Activated naive CD8-positive, alpha-beta T cell treated with anti-CD3 and anti-CD28 coated beads, Interleukin-2, amount 10 ng/mL, durations not matched to agents 7 days and 5 days (primary cell): ENCODE measurements around the gene NNAT. TPM values are rescaled to one million over a fixed set of nuclear protein-coding genes. Genes with fewer than 3 reads are reported as not detected.

Source experiments
- ATAC-seq: fragments of 150-1000 bp; cut with Tn5 transposase; one replicate; pipeline ENCODE4 v1.10.0; 2021; ENCODE audit warnings: low read depth, moderate library complexity
- POLR2A ChIA-PET: fragments of 350-600 bp; sonication (Branson Sonifier 250); formaldehyde crosslinking; loops from one replicate; lab custom pipeline; 2021; ENCODE audit warnings: antibody characterized with exemption; lab: Charles Lee
- DNase-seq: peaks from one replicate; pipeline ENCODE4 v3.0.0; 2021
- H3K27ac Mint-ChIP-seq: one replicate; pipeline ENCODE4 v1.8.0; 2022; ENCODE audit warnings: mild to moderate bottlenecking, mixed read lengths
- H3K27me3 Mint-ChIP-seq: one replicate; pipeline ENCODE4 v1.8.0; 2022; ENCODE audit warnings: mild to moderate bottlenecking, moderate library complexity, mixed read lengths
- H3K36me3 Mint-ChIP-seq: one replicate; pipeline ENCODE4 v1.8.0; 2021; ENCODE audit warnings: mild to moderate bottlenecking, mixed read lengths
- H3K4me1 Mint-ChIP-seq: one replicate; pipeline ENCODE4 v1.8.0; 2021; ENCODE audit warnings: mixed read lengths
- H3K4me3 Mint-ChIP-seq: one replicate; pipeline ENCODE4 v1.8.0; 2022; ENCODE audit warnings: mild to moderate bottlenecking, moderate library complexity, mixed read lengths
- H3K9me3 Mint-ChIP-seq: one replicate; pipeline ENCODE4 v1.8.0; 2021; ENCODE audit warnings: mixed read lengths
- total RNA-seq, 2 experiments: library from RNA; stranded (reverse); gene quantifications; one replicate each; pipeline ENCODE4 v1.2.3, GENCODE V29; 2021

Gene NNAT
- total RNA-seq, 2 experiments from 2014 or later, result 0.58 TPM; not detected in 1

GRCh38 chr20:37490663-37491350 lies 30.2 kb upstream of the NNAT start:
- Mint-ChIP-seq H3K27ac (no peak overlapping the region), H3K4me1 (peaks cover 1% of the 10 kb centered on the region), H3K36me3 (peaks cover 4% of the 10 kb centered on the region), H3K27me3 (peaks cover 8% of the 10 kb centered on the region), H3K4me3 (no peak overlapping the region), H3K9me3 (no peaks in the 10 kb centered on the region)
- POLR2A ChIA-PET, result no interaction called here
- no peak for ATAC-seq
- no peak for DNase-seq

DNA sequence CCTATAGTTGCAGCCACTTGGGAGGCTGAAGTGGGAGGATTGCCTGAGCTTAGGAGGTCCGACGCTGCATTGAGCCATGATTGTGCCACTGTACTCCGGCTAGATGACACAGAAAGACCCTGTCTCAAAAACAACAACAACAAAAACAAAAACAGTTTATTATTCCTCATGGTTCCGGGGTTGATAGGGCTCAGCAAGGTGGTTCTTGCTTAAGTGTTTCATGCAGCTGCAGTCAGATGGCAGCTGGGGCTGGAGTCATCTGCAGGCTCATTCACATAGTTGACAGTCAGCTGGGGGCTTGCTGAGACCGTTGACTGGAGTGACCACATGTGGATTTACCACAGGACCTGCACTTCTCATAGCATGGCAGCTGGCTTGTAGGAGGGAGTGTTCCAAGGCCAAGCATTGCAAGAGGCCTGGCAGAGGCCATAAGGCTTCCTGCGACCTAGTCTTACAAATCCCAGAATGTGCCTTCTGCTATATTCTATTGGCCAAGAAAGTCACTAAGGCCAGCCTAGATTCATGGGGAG lies 28.9 kb upstream of the NNAT start:
- ATAC-seq (no peak), DNase-seq (no peak)
- H3K4me3 Mint-ChIP-seq, result no peak overlapping the region
- peaks cover 1% of the 10 kb centered on the region for H3K4me1 Mint-ChIP-seq
- POLR2A ChIA-PET, result no interaction called here
- peaks cover 4% of the 10 kb centered on the region for H3K36me3 Mint-ChIP-seq
- H3K27ac Mint-ChIP-seq, result no peak overlapping the region
- H3K9me3 Mint-ChIP-seq, result no peaks in the 10 kb centered on the region
- peaks cover 4% of the 10 kb centered on the region for H3K27me3 Mint-ChIP-seq

DNA sequence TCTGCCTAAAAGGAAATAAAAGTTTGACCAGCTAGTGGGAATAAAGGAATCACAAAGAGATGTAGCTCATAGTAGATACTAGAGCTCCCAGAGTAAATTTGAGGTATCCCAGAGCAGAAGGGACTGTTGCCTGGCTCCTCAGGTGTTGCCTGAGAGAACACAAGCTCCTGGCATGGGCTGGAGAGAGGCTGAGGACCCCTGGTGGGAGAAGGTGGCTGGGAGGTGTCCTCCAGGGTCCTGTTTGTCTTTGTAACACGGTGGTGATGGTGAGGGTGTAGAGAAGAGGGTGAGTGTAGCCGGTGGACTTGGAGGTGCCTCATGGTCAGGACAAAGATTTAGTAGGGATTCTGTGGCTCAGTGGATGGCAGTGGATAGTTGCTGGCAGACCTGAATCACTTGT lies 28.1 kb upstream of the NNAT start:
- Mint-ChIP-seq H3K27ac (no peak overlapping the region), H3K27me3 (no peaks in the 10 kb centered on the region), H3K4me1 (peaks cover 1% of the 10 kb centered on the region), H3K36me3 (peaks cover 4% of the 10 kb centered on the region), H3K9me3 (no peaks in the 10 kb centered on the region), H3K4me3 (no peak overlapping the region)
- POLR2A ChIA-PET, result no interaction called here
- ATAC-seq (no peak), DNase-seq (no peak)

GRCh38 chr20:37494301-37494700 lies 26.7 kb upstream of the NNAT start:
- H3K9me3 Mint-ChIP-seq, result no peaks in the 10 kb centered on the region
- POLR2A ChIA-PET, result no interaction called here
- peaks cover 1% of the 10 kb centered on the region for H3K4me1 Mint-ChIP-seq
- DNase-seq (no peak), ATAC-seq (no peak)
- H3K27ac Mint-ChIP-seq, result no peak overlapping the region
- no peak overlapping the region for H3K4me3 Mint-ChIP-seq
- H3K27me3 Mint-ChIP-seq, result no peaks in the 10 kb centered on the region
- H3K36me3 Mint-ChIP-seq, result peaks cover 4% of the 10 kb centered on the region

DNA sequence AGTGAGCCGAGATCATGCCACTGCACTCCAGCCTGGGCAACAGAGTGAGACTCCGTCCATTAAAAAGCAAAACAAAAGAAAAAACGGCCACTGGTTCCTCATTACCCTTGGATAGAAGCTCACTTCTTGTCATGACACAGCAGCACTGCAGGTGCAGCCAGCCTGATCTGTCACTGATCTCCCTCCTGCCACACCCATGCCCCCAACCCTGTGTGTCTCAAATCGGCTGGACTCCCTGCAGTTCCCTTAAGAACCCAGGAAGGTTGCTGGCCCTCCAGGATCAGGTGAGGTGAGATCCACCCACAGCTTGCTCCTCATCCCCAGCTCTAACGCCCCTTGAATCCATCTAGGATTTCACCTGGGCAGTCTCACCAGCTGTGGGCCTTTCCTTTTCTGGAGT lies 26.3 kb upstream of the NNAT start:
- DNase-seq (no peak), ATAC-seq (no peak)
- POLR2A ChIA-PET, result no interaction called here
- Mint-ChIP-seq H3K27ac (no peak overlapping the region), H3K4me3 (no peak overlapping the region), H3K9me3 (no peaks in the 10 kb centered on the region), H3K27me3 (no peaks in the 10 kb centered on the region), H3K36me3 (peaks cover 4% of the 10 kb centered on the region), H3K4me1 (peaks cover 1% of the 10 kb centered on the region)

GRCh38 chr20:37498066-37498665 lies 22.9 kb upstream of the NNAT start:
- no peak for DNase-seq
- Mint-ChIP-seq H3K9me3 (no peaks in the 10 kb centered on the region), H3K27me3 (no peaks in the 10 kb centered on the region), H3K4me1 (peaks cover 1% of the 10 kb centered on the region), H3K36me3 (peaks cover 2% of the 10 kb centered on the region), H3K27ac (no peak overlapping the region), H3K4me3 (no peak overlapping the region)
- POLR2A ChIA-PET, result no interaction called here
- ATAC-seq, result no peak

DNA sequence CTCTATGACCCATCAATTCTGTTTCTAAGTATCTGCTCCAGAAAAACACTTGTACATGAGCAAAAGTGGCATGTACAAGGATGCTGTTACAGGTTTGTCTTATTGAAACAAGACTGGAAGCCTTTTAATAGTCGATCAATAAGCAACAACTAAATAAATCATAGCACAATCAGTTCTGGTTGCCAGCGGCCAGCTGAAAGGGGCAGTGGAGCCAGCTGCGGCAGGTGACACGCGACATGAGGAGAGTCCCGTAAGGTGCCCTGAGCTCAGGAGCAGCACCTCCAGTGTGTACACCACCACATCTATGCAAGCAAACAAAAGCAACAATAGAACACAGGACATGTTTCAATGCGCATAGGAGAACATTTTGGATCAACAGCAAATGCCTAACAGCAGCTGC lies 20.7 kb upstream of the NNAT start:
- no peak for DNase-seq
- Mint-ChIP-seq H3K36me3 (no peaks in the 10 kb centered on the region), H3K4me1 (no peaks in the 10 kb centered on the region), H3K27me3 (no peaks in the 10 kb centered on the region), H3K27ac (no peak overlapping the region), H3K4me3 (no peak overlapping the region), H3K9me3 (no peaks in the 10 kb centered on the region)
- POLR2A ChIA-PET, result no interaction called here
- ATAC-seq, result no peak

- no peak overlapping the region for H3K4me3 Mint-ChIP-seq
- ATAC-seq, result no peak
- no peaks in the 10 kb centered on the region for H3K9me3 Mint-ChIP-seq
- no peak overlapping the region for H3K27ac Mint-ChIP-seq
- POLR2A ChIA-PET, result no interaction called here
- H3K27me3 Mint-ChIP-seq, result no peaks in the 10 kb centered on the region
- no peak for DNase-seq
- no peaks in the 10 kb centered on the region for H3K36me3 Mint-ChIP-seq
- no peaks in the 10 kb centered on the region for H3K4me1 Mint-ChIP-seq
Observed at GRCh38 chr20:37501940-37502339, 19.1 kb upstream of the NNAT start.

GRCh38 chr20:37502654-37503053 lies 18.4 kb upstream of the NNAT start:
- no peaks in the 10 kb centered on the region for H3K9me3 Mint-ChIP-seq
- ATAC-seq (no peak), DNase-seq (no peak)
- H3K4me1 Mint-ChIP-seq, result no peaks in the 10 kb centered on the region
- H3K27me3 Mint-ChIP-seq, result no peaks in the 10 kb centered on the region
- H3K4me3 Mint-ChIP-seq, result no peak overlapping the region
- POLR2A ChIA-PET, result no interaction called here
- H3K27ac Mint-ChIP-seq, result no peak overlapping the region
- H3K36me3 Mint-ChIP-seq, result no peaks in the 10 kb centered on the region

DNA sequence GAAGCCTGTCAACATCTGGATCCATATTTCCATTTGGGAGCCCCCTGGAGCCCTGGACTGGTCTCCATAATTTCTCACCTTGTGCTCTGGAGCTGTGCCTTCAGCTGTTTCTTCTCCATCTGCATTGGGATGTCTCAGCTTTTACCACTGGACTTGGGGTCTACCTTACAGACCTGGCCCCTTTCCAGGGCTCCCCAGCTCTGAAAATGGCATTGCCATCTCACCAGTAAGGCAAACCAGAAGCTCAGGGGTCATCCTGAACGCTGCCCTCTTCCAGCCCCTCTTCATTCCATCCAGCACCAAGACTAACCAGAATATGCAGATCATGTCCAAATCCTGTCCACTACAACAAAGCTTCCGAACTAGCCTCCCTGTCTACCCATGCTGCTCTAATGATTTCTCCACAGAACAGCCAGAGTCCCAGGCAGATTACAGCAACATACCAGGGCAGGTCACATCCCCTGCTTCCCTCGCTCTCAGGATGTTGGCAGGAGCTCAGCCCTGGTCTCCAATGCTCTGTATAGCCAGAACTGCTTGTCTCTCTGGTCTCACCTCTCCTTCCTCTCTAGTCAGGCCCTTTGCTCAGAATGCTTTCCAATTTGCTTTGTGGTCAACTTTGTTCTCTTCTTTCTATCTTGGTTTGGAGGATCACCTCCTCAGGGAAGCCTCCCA lies 17.7 kb upstream of the NNAT start:
- no peak overlapping the region for H3K4me3 Mint-ChIP-seq
- H3K36me3 Mint-ChIP-seq, result no peaks in the 10 kb centered on the region
- H3K27ac Mint-ChIP-seq, result no peak overlapping the region
- POLR2A ChIA-PET, result no interaction called here
- no peaks in the 10 kb centered on the region for H3K4me1 Mint-ChIP-seq
- no peaks in the 10 kb centered on the region for H3K9me3 Mint-ChIP-seq
- ATAC-seq (no peak), DNase-seq (no peak)
- no peaks in the 10 kb centered on the region for H3K27me3 Mint-ChIP-seq

DNA sequence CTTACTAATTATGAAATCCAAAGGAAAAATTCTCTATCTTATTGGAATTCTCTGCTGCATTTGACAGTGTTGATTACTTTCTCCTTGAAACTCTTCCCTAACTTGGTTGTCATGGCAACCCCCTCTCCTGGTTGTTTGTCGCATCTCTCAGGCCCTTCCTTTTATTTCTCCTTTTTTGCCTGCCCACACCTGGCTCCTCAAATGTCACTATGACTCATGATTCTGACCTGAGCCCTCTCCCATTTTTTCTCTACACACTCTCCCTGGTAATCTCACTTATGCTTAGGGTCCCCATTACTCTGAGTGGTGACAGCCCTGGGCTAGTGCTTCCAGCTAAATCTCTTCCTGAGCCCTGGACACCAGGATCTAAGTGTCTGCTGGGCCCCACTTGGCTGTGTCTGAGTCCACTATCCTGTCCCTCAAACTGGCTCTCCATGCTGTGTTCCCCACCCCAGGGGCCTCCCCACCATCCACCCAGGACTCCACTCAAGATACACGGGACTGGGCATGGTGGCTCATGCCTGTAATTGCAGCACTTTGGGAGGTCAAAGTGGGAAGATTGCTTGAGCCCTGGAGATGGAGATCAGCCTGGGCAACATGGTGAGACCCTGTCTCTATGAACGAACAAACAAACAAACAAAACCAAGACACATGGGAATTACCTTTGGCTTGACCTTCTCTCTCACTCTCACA lies 16.5 kb upstream of the NNAT start:
- Mint-ChIP-seq H3K9me3 (no peaks in the 10 kb centered on the region), H3K27me3 (no peaks in the 10 kb centered on the region), H3K4me3 (no peak overlapping the region), H3K36me3 (no peaks in the 10 kb centered on the region), H3K27ac (peak overlapping the region; percentile 54), H3K4me1 (no peaks in the 10 kb centered on the region)
- POLR2A ChIA-PET, result no interaction called here
- no peak for ATAC-seq
- DNase-seq, result no peak

DNA sequence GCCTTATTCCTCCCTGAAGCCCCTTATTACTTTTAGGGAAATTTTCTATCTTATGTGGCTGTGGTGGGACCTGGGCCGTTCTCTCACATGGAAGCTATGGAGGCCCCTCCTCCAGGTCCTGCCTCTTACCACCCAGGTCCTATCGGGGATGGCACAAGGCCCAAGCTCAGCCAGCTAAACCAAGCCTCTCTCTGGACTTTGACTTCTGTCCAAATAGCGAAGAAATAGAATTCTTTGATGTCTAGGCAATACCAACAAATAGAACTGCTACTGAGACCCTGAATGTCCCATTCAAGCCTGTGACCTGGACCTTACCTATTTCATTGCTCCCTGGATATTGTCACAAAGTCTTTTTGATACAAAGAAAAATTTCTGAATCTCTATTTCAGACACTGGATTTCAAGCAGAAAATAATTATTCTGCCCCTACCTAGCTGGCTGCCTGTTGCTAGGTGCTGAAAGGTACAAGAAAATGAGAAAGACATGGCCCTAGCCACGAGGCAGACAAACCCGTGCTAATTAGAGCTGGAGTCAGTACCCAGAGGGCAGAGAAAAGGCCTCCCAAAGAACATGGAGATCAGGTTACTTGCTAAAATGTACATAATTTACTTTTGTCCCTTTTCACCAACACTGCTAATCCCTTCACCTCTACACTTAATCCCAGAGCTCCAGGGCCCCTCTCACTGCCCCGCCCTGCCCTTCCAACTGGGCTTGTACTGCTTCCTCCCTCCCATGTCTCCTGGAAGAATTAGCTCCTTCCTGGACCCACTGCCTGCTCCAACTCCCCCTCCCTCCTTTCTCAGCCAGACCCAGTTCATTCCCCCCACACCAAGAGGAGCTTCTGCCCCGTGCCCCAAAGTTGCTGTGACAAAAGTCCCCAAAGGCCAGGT lies 15.5 kb upstream of the NNAT start:
- Mint-ChIP-seq H3K4me3 (no peak overlapping the region), H3K27me3 (no peaks in the 10 kb centered on the region), H3K27ac (no peak overlapping the region), H3K9me3 (no peaks in the 10 kb centered on the region), H3K4me1 (no peaks in the 10 kb centered on the region), H3K36me3 (peaks cover under 1% of the 10 kb centered on the region)
- no peak for ATAC-seq
- POLR2A ChIA-PET, result no interaction called here
- no peak for DNase-seq
